SHP77 treated with DMSO at 0.1 percent for 48 hours (cell line): ENCODE data around the gene POP7.
"Not testable (repeated sequence)": the region's sequence is repeated elsewhere in the genome, so short reads cannot be mapped to it uniquely, and the experiment has no call there.

Experiments
- DNase-seq: peaks from one replicate; lab custom pipeline; 2025; lab: John Stamatoyannopoulos, UW

POP7 gene

GRCh38 chr7:100723732-100724275, 17.9 kb downstream of the POP7 start:
- DNase-seq, result no peak

DNA sequence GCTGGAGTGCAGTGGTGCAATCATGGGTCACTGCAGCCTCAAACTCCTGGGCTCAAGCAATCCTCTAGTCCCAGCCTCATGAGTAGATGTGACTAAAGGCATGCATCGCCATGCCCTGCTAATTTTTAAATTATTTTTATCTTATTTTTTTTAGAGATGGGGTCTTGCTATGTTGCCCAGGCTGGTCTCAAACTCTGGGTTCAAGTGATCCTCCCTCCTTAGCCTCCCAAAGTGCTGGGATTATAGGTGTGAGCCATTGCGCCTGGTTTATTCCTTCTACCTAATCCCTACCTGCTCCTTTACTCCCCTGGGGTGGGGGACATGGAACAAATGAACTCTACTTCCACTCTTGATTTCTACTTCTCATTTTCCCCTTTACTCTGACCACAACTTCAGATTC, 18.4 kb downstream of the POP7 start:
- DNase-seq, result not testable (repeated sequence)

GRCh38 chr7:100726996-100727761, 21.3 kb downstream of the POP7 start:
- DNase-seq, result no peak

DNA sequence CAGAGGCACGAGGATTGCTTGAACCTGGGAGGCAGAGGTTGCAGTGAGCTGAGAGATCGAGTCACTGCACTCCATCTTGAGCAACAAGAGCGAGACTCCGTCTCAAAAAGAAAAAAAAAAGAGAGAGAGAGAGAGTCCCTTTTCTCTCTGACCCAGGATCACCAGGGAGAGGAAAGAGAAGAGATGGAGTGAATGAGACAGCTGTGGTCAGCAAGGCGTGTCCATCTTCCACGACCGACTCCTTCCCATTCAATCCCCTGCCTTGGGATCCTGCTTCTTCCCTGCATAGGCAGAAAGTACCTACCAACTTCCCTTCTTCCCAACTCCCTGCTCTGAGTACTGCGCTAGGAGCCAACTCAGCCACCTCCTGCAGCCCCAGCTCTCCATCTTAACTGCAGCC, 22.3 kb downstream of the POP7 start:
- no peak for DNase-seq

- DNase-seq, result no peak
These were observed 24.3 kb downstream of the POP7 start for GRCh38 chr7:100730136-100730800.

GRCh38 chr7:100731937-100732636, 26.2 kb downstream of the POP7 start:
- DNase-seq, result no peak

DNA sequence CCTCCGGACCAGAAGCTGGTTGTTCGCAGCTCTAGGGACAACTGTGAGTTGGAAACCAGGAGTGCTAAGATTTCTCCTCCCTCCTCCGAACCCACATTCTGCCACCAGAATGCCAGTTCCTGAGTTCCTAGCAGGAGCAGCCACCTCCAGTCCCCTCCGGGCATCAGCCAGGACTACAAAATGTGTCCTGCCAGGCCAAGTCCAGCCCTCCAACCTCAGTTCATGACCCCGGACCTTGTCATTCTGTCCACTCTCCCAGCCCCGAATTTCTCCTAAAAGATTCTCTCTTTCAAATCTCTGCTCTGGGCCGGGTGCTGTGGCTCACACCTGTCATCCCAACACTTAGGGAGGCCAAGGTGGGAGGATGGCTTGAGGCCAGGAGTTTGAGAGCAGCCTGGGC, 29.8 kb downstream of the POP7 start:
- no peak for DNase-seq

GRCh38 chr7:100736671-100737070, 30.8 kb downstream of the POP7 start:
- no peak for DNase-seq

- DNase-seq, result no peak
These were observed 34.0 kb downstream of the POP7 start for GRCh38 chr7:100739934-100740333.

DNA sequence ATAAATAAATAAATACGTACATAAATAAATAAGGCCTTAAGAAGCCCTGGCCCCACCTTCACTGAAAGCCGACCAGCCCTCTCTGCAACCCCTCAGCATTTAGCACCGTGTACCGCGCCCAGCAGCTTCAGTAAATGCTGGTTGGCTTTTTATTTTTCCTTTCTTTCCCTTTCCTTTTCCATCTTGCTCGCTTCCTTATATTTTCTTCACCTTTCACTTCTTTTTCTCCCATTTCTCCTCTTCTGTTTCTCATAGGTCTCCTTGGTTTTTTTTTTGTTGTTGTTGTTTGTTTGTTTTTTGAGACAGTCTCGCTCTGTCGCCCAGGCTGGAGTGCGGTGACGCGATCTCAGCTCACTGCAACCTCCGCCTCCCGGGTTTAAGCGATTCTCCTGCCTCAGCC, 38.7 kb downstream of the POP7 start:
- DNase-seq, result no peak

DNA sequence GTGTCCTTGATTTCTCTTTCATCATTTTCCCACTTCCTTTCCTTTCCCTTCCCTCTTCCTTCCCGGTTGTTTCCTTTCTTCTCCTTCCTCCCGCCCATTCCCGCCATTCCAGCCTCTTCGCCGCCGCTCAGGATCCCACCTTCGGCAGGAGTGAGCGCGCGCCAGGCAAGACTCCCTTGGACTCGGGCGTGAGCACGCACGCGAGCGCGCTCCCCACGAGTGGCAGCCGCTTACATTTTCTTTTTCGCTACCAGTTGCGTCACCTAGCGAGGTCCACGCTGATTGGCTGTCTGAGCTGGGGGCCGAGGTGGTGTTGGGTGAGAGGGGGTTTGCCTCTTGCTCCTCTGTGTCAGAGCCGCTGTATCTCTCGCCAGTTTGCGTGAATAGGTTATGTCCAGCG, 39.3 kb downstream of the POP7 start:
- DNase-seq, result peak; percentile 21

GRCh38 chr7:100752994-100753393, 47.1 kb downstream of the POP7 start:
- no peak for DNase-seq

DNA sequence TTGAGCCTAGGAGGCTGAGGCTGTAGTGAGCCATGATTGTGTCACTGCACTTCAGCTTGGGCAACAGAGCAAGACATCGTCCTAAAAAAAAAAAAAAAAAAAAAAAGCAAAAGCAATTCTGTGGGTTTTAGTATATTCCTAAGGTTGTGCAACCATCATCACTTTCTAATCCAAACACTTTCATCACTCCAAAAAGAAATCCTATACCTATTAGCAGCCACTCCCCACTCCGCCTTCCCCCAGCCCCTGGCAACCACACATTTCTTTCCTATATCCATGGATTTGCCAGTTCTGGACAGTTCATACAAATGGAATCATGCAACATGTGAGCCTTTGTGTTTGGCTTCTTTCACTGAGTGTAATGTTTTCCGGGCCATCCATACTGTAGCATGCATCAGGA, 47.8 kb downstream of the POP7 start:
- no peak for DNase-seq
